Gastrocnemius medialis (tissue), 4 donors: Measurements from ENCODE around the gene MZB1. TPM values are rescaled to one million over a fixed set of nuclear protein-coding genes. Genes with fewer than 3 reads are reported as not detected.
A peak's percentile ranks its signal among the peaks of the same experiment; 100 is the strongest.

ENCODE experiments used
- ATAC-seq, 2 donors: fragments of 150-250 bp; one replicate each; pipeline ENCODE4 v1.9.1; 2016
- DNase-seq, 2 donors: peaks; one replicate each; pipeline ENCODE4 v3.0.0-alpha.2; 2019
- H3K27ac ChIP-seq, 4 donors: fragments of 200-600 bp; sonication (generic); 1 replicate in 1 of 4; 2 replicates in 3 of 4; pipeline ENCODE4 v1.5.1; 2016 to 2018; ENCODE audit warnings: mild to moderate bottlenecking in 2 of 4, moderate library complexity in 1 of 4
- H3K27me3 ChIP-seq, 3 donors: fragments of 200-600 bp; sonication (generic) in 2 of 3; 1 replicate in 1 of 3; 2 replicates in 2 of 3; pipeline versions ENCODE4 v1.5.1 to v1.6.0; 2016 to 2019; ENCODE audit warnings: mild to moderate bottlenecking in 1 of 3, moderate library complexity in 1 of 3
- H3K36me3 ChIP-seq, 2 donors: fragments of 200-600 bp; sonication (generic) in 1 of 2; one replicate each; pipeline ENCODE4 v1.5.1; 2017 to 2018
- H3K4me1 ChIP-seq, 2 donors: fragments of 200-600 bp; sonication (generic) in 1 of 2; one replicate each; pipeline ENCODE4 v1.5.1; 2016 to 2017; ENCODE audit warnings: mild to moderate bottlenecking in 2 of 2
- H3K4me3 ChIP-seq, 4 donors: fragments of 200-600 bp; sonication (generic) in 3 of 4; 1 replicate in 1 of 4; 2 replicates in 3 of 4; pipeline ENCODE4 v1.5.1; 2016 to 2019; ENCODE audit warnings: mild to moderate bottlenecking in 2 of 4
- H3K9me3 ChIP-seq, 3 donors: fragments of 200-600 bp; sonication (generic) in 2 of 3; 1 replicate in 1 of 3; 2 replicates in 2 of 3; pipeline ENCODE4 v1.5.1; 2016 to 2019
- POLR2A ChIP-seq, 2 donors: fragments of 450-650 bp; IDR thresholded peaks; one replicate each; pipeline ENCODE4 v1.6.1; 2017; ENCODE audit warnings: antibody characterized with exemption in 2 of 2, mild to moderate bottlenecking in 2 of 2, moderate library complexity in 2 of 2
- in situ Hi-C, 4 donors: fragments of 200-750 bp; cut with MboI; loops; one replicate each; pipeline versions ENCODE4 v1.15.0 to v1.8.0; 2017; ENCODE audit warnings: low sequenced_read_pairs in 4 of 4
- intact Hi-C: fragments of 100-400 bp; cut with DNase I; formaldehyde crosslinking; loops from one replicate; pipeline ENCODE4 v1.15.1; 2023; ENCODE audit warnings: low total_unique reads
- total RNA-seq, 4 donors: library from RNA; depleted of rRNA; stranded (reverse); fragments of >200 nt; gene quantifications; one replicate each; pipeline versions ENCODE4 v1.1.0 to v1.2.3, GENCODE V29; 2016
- TF ChIP-seq, protein P1 (sequence below), 5 experiments: fragments of 450-650 bp in 3 of 5; fragments of 200-600 bp in 2 of 5; sonication (generic) in 2 of 5; IDR thresholded peaks in 4 of 5; conservative IDR thresholded peaks in 1 of 5; 1 replicate in 4 of 5; 2 replicates in 1 of 5; pipeline ENCODE4 v1.5.1; 2016 to 2019; ENCODE audit warnings: antibody characterized with exemption in 5 of 5, mild to moderate bottlenecking in 3 of 5, moderate library complexity in 3 of 5

MZB1 gene
- total RNA-seq, 4 donors from 2014 or later: 0.46 TPM; not detected in 3

DNA sequence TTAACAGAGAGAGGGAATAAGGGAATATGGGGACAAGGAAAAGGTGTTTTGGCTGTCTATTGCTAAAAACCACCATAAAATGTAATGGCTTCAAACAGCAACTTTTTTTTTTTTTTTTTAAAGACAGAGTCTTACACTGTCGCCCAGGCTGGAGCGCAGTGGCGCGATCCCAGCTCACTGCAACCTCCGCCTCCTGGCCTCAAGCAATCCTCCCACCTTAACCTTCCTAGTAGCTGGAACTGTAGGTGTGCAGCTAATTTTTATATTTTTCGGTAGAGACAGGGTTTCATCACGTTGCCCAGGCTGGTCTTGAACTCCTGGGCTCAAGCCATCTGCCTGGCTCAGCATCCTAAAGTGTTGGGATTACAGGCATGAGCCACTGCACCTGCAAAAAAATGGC is 18.5 kb upstream of the MZB1 start:
- no peak overlapping the region for H3K4me3 ChIP-seq
- in situ Hi-C loops (no loop called here), intact Hi-C loops (no loop called here)
- no peak overlapping the region for H3K27ac ChIP-seq
- no peaks in the 10 kb centered on the region for H3K36me3 ChIP-seq
- DNase-seq: no peak
- H3K9me3 ChIP-seq: no peaks in the 10 kb centered on the region
- ATAC-seq: no peak
- H3K4me1 ChIP-seq: peaks cover 27 to 28% of the 10 kb centered on the region in 2 donors
- no peaks in the 10 kb centered on the region for H3K27me3 ChIP-seq
- TF ChIP-seq, protein P1, sequence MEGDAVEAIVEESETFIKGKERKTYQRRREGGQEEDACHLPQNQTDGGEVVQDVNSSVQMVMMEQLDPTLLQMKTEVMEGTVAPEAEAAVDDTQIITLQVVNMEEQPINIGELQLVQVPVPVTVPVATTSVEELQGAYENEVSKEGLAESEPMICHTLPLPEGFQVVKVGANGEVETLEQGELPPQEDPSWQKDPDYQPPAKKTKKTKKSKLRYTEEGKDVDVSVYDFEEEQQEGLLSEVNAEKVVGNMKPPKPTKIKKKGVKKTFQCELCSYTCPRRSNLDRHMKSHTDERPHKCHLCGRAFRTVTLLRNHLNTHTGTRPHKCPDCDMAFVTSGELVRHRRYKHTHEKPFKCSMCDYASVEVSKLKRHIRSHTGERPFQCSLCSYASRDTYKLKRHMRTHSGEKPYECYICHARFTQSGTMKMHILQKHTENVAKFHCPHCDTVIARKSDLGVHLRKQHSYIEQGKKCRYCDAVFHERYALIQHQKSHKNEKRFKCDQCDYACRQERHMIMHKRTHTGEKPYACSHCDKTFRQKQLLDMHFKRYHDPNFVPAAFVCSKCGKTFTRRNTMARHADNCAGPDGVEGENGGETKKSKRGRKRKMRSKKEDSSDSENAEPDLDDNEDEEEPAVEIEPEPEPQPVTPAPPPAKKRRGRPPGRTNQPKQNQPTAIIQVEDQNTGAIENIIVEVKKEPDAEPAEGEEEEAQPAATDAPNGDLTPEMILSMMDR (IDR thresholded peaks at IDR 0.05 in 4 of 5, conservative IDR thresholded peaks at IDR 0.05 in 1 of 5): no peak
- no peak for TF ChIP-seq POLR2A (IDR thresholded peaks at IDR 0.05)

- DNase-seq (no peak), ATAC-seq (no peak)
- no peak overlapping the region for H3K27ac ChIP-seq
- intact Hi-C loops: no loop called here
- peaks cover 33 to 35% of the 10 kb centered on the region in 2 donors for H3K4me1 ChIP-seq
- no peak overlapping the region for H3K4me3 ChIP-seq
- no peaks in the 10 kb centered on the region for H3K36me3 ChIP-seq
- in situ Hi-C loops: no loop called here
- TF ChIP-seq, protein P1 (IDR thresholded peaks at IDR 0.05 in 4 of 5, conservative IDR thresholded peaks at IDR 0.05 in 1 of 5): no peak
- no peaks in the 10 kb centered on the region for H3K27me3 ChIP-seq
- no peaks in the 10 kb centered on the region for H3K9me3 ChIP-seq
These were observed 17.8 kb upstream of the MZB1 start for GRCh38 chr5:139407517-139407916.

GRCh38 chr5:139406963-139407362 is 17.2 kb upstream of the MZB1 start:
- ATAC-seq: no peak
- TF ChIP-seq, protein P1 (IDR thresholded peaks at IDR 0.05 in 4 of 5, conservative IDR thresholded peaks at IDR 0.05 in 1 of 5): no peak
- TF ChIP-seq POLR2A (IDR thresholded peaks at IDR 0.05): no peak
- peaks cover 35 to 36% of the 10 kb centered on the region in 2 donors for H3K4me1 ChIP-seq
- intact Hi-C loops (no loop called here), in situ Hi-C loops (no loop called here)
- no peak overlapping the region for H3K4me3 ChIP-seq
- H3K36me3 ChIP-seq: no peaks in the 10 kb centered on the region
- no peak for DNase-seq
- no peaks in the 10 kb centered on the region for H3K9me3 ChIP-seq
- H3K27ac ChIP-seq: no peak overlapping the region
- no peaks in the 10 kb centered on the region for H3K27me3 ChIP-seq

DNA sequence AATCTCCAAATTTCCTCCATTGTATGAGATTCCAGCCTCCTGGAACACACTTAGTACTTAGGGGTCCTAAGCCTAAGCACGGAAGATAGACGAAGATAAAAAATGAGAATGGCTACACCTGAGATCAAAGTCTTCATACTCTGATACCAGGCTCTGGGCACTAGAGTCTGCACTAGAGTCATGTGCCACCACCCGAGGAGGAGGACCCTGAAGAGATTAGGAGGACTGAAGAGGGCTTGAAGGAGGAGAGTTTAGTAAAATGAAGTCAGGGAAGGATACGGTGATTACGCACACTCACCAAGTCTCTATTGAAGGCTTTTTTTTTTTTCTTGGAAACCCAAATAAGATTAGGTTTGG is 14.7 kb upstream of the MZB1 start:
- peaks cover 20 to 21% of the 10 kb centered on the region in 2 donors for H3K4me1 ChIP-seq
- H3K4me3 ChIP-seq: peak overlapping the region; percentile 60 to 75 (median 64)
- intact Hi-C loops (no loop called here), in situ Hi-C loops (no loop called here)
- no peaks in the 10 kb centered on the region for H3K9me3 ChIP-seq
- H3K27ac ChIP-seq: peak overlapping the region; percentile 86 to 97 (median 92)
- no peaks in the 10 kb centered on the region for H3K27me3 ChIP-seq
- no peaks in the 10 kb centered on the region for H3K36me3 ChIP-seq
- TF ChIP-seq POLR2A (IDR thresholded peaks at IDR 0.05): no peak
- TF ChIP-seq, protein P1 (IDR thresholded peaks at IDR 0.05 in 4 of 5, conservative IDR thresholded peaks at IDR 0.05 in 1 of 5): no peak
- no peak for ATAC-seq
- DNase-seq: no peak

GRCh38 chr5:139403787-139404483 is 14.2 kb upstream of the MZB1 start, which contains the start of gene SPATA24:
TSS of gene SPATA24 (minus strand) at chr5:139404089. CDS start at chr5:139404060, 29 bp downstream.
- H3K4me1 ChIP-seq: peaks cover 19 to 21% of the 10 kb centered on the region in 2 donors
- in situ Hi-C loops: no loop called here
- peak within 1 kb of the TSS; percentile 86 to 97 (median 92) for H3K27ac ChIP-seq
- H3K9me3 ChIP-seq: no peaks in the 10 kb centered on the region
- intact Hi-C loops: no loop called here
- no peaks in the 10 kb centered on the region for H3K27me3 ChIP-seq
- peak within 1 kb of the TSS; percentile 60 to 75 (median 64) for H3K4me3 ChIP-seq
- DNase-seq (peak; percentile 94 to 95), ATAC-seq (peak; percentile 92)
- H3K36me3 ChIP-seq: no peaks in the 10 kb centered on the region
- TF ChIP-seq, protein P1 (IDR thresholded peaks at IDR 0.05 in 4 of 5, conservative IDR thresholded peaks at IDR 0.05 in 1 of 5): no peak
- peak; percentile 25 to 37 for TF ChIP-seq POLR2A (IDR thresholded peaks at IDR 0.05)
